K562 (cell line): ENCODE results near the gene ZNF598. TPM values are rescaled to one million over a fixed set of nuclear protein-coding genes. Genes with fewer than 3 reads are reported as not detected.

Experiments used
- ATAC-seq: fragments of 200-7000 bp; cut with Tn5 transposase; 3 replicates; pipeline ENCODE4 v1.9.1; 2020; ENCODE audit warnings: moderate library complexity
- BruUV-seq: library from RNA; stranded (reverse); fragments of 400-500 nt; replicated peaks from 2 replicates; lab custom pipeline; 2021; lab: Mats Ljungman, UMichigan
- CTCF ChIA-PET: fragments of 300-600 bp; formaldehyde crosslinking; extraction: SDS; loops from one replicate; lab custom pipeline; 2021; ENCODE audit warnings: low intra/inter-chr PET ratio; lab: Yijun Ruan, JAX
- POLR2A ChIA-PET: fragments of 300-600, 350-650 bp; sonication (Branson Sonifier 250); formaldehyde crosslinking; extraction: SDS; loops from one replicate; lab custom pipeline; 2021; ENCODE audit warnings: antibody characterized with exemption, inconsistent platforms; lab: Yijun Ruan, JAX
- DNase-seq, 4 experiments: peaks; one replicate each; pipeline versions ENCODE4 v3.0.0 to v3.0.0-alpha.2; 2011 to 2018; ENCODE audit warnings: low spot score in 3 of 4, mixed read lengths in 3 of 4; ENCODE audit errors: extremely low read depth in 1 of 4
- FAIRE-seq: peaks from 2 replicates; lab custom pipeline; 2011; peaks lifted over from hg19 to GRCh38; lab: Jason Lieb, UNC
- H2AFZ ChIP-seq: 2 replicates; pipeline ENCODE4 v1.6.0; 2011; ENCODE audit warnings: low read depth, low read length, control low read depth, inconsistent platforms
- H3K27ac ChIP-seq: fragments of 200-600 bp; 3 replicates; pipeline ENCODE4 v1.8.0; 2011; ENCODE audit warnings: low read depth, mild to moderate bottlenecking, control low read depth, inconsistent platforms, low read length, moderate library complexity, mixed read lengths; ENCODE audit errors: extremely low read depth
- H3K27me3 ChIP-seq, 2 experiments: fragments of 300-600 bp in 1 of 2; 2 replicates in 1 of 2; 3 replicates in 1 of 2; pipeline versions ENCODE4 v1.6.0 to v1.8.0; 2011; ENCODE audit warnings: inconsistent platforms in 2 of 2, low read length in 2 of 2, mild to moderate bottlenecking in 1 of 2, mixed read lengths in 1 of 2, moderate library complexity in 1 of 2; ENCODE audit not compliant: control insufficient read depth in 2 of 2, insufficient read depth in 2 of 2
- H3K36me3 ChIP-seq: fragments of 300-600 bp; 3 replicates; pipeline ENCODE4 v1.8.0; 2011; ENCODE audit warnings: mild to moderate bottlenecking, low read length, inconsistent platforms; ENCODE audit not compliant: control insufficient read depth, insufficient read depth
- H3K4me1 ChIP-seq, 2 experiments: fragments of 200-600 bp in 1 of 2; replicated peaks in 1 of 2; 2 replicates in 1 of 2; 3 replicates in 1 of 2; pipeline versions ENCODE4 v1.5.1 to v1.8.0; 2011; ENCODE audit warnings: inconsistent platforms in 2 of 2, low read length in 2 of 2, mild to moderate bottlenecking in 1 of 2, mixed read lengths in 1 of 2, moderate library complexity in 1 of 2; ENCODE audit not compliant: control insufficient read depth in 2 of 2, insufficient read depth in 2 of 2
- H3K4me2 ChIP-seq: 2 replicates; pipeline ENCODE4 v1.6.1; 2011; ENCODE audit warnings: low read length, control low read depth, inconsistent platforms, mixed read lengths; ENCODE audit not compliant: insufficient read depth
- H3K4me3 ChIP-seq: fragments of 200-600 bp; sonication (generic), shearing (Covaris generic); 2 replicates; pipeline ENCODE4 v1.5.1; 2016; ENCODE audit warnings: control low read depth, inconsistent platforms
- H3K79me2 ChIP-seq: fragments of 200-600 bp; 3 replicates; pipeline ENCODE4 v1.8.0; 2011; ENCODE audit warnings: low read length, inconsistent platforms; ENCODE audit not compliant: control insufficient read depth, insufficient read depth
- H3K9ac ChIP-seq, 2 experiments: 2 replicates each; pipeline versions ENCODE4 v1.6.0 to v1.6.1; 2011; ENCODE audit warnings: low read depth in 2 of 2, low read length in 2 of 2, control low read depth in 1 of 2, inconsistent platforms in 1 of 2, mild to moderate bottlenecking in 1 of 2, mixed read lengths in 1 of 2; ENCODE audit not compliant: insufficient read depth in 1 of 2
- H3K9me1 ChIP-seq: one replicate; pipeline ENCODE4 v1.6.0; 2011; ENCODE audit warnings: inconsistent platforms, mild to moderate bottlenecking, low read length, moderate library complexity; ENCODE audit not compliant: control insufficient read depth, insufficient read depth
- H3K9me3 ChIP-seq: replicated peaks from 2 replicates; pipeline ENCODE4 v1.5.1; 2011; ENCODE audit warnings: low read depth, low read length, inconsistent platforms; ENCODE audit not compliant: control insufficient read depth, insufficient read depth
- H4K20me1 ChIP-seq: replicated peaks from 2 replicates; pipeline ENCODE4 v1.6.1; 2011; ENCODE audit warnings: low read length, inconsistent platforms, mixed read lengths; ENCODE audit not compliant: control insufficient read depth, insufficient read depth
- NFE2L1 ChIP-seq: fragments of 450-650 bp; IDR thresholded peaks from 2 replicates; pipeline ENCODE4 v1.6.1; 2016; ENCODE audit warnings: missing genetic modification characterization, low read depth, mild to moderate bottlenecking, missing compliant biosample characterization, moderate library complexity, borderline replicate concordance
- POLR2G ChIP-seq: fragments of 200-400 bp; formaldehyde crosslinking; IDR thresholded peaks from 2 replicates; pipeline ENCODE4 v1.6.1; 2017; ENCODE audit warnings: low read depth, mild to moderate bottlenecking, antibody characterized with exemption, low read length, moderate library complexity
- RBFOX2 ChIP-seq: fragments of 200-400 bp; formaldehyde crosslinking; IDR thresholded peaks from 2 replicates; pipeline ENCODE4 v1.6.1; 2017; ENCODE audit warnings: low read depth, mild to moderate bottlenecking, low read length, moderate library complexity
- WGBS: fragments of 100-300 bp; shearing (Covaris generic); methylation state at CpG from one replicate; pipeline ENCODE4 v1.1.6; 2016; ENCODE audit warnings: low coverage, mixed read lengths; ENCODE audit not compliant: insufficient coverage; ENCODE audit errors: missing lambda C conversion rate; 5-methylcytosine and 5-hydroxymethylcytosine counted together
- in situ Hi-C: fragments of 300-500 bp; cut with MboI; formaldehyde crosslinking; loops from 4 replicates; pipeline ENCODE4 v1.15.0; 2018; ENCODE audit warnings: inconsistent platforms, mixed read lengths
- intact Hi-C: fragments of 100-400 bp; cut with micrococcal nuclease; formaldehyde crosslinking; loops from 2 replicates; pipeline ENCODE4 v1.14.2; 2022
- polyA plus RNA-seq, 8 experiments: library from polyadenylated mRNA; depleted of rRNA in 4 of 8; stranded (reverse) in 5 of 8; unstranded in 3 of 8; fragments of >200 nt; fragmentation: Nextera tagmentation in 2 of 8; fragmentation: Illumina TruSeq in 1 of 8; extraction: Ambion mirVana in 2 of 8; extraction: Trizol in 1 of 8; gene quantifications; 2 replicates each; pipeline versions ENCODE4 v1.2.1 to v1.2.3, GENCODE V29; 2011 to 2014; ENCODE audit warnings: inconsistent platforms in 1 of 8, missing spikeins in 1 of 8
- total RNA-seq, 7 experiments: library from RNA; depleted of rRNA in 6 of 7; stranded (reverse); fragments of >200 nt in 6 of 7; fragmentation: Illumina TruSeq in 2 of 7; extraction: Trizol in 2 of 7; gene quantifications; 2 replicates each; pipeline versions ENCODE4 v1.2.1 to v1.2.3, GENCODE V29; 2011 to 2021; ENCODE audit warnings: low replicate concordance in 1 of 7
- TF ChIP-seq, protein P1 (sequence below), 2 experiments: fragments of 450-650 bp in 1 of 2; sonication (generic) in 1 of 2; formaldehyde crosslinking in 1 of 2; IDR thresholded peaks; 2 replicates each; pipeline versions ENCODE4 v1.7.1 to v1.9.0; 2016 to 2022; ENCODE audit warnings: inconsistent platforms in 1 of 2, mild to moderate bottlenecking in 1 of 2, missing genetic modification reagents in 1 of 2
- TF ChIP-seq, protein P2 (sequence below): fragments of 250-450 bp; sonication (Bioruptor Pico); IDR thresholded peaks from 2 replicates; pipeline ENCODE4 v1.5.0; 2021; ENCODE audit warnings: mild to moderate bottlenecking, moderate library complexity

Gene ZNF598
- total and polyA plus RNA-seq, 9 of the 15 experiments (the other 6 are each of a cell fraction or from before 2014, with no cell fraction given), result 0.11 to 115 (median 29.6) TPM

DNA sequence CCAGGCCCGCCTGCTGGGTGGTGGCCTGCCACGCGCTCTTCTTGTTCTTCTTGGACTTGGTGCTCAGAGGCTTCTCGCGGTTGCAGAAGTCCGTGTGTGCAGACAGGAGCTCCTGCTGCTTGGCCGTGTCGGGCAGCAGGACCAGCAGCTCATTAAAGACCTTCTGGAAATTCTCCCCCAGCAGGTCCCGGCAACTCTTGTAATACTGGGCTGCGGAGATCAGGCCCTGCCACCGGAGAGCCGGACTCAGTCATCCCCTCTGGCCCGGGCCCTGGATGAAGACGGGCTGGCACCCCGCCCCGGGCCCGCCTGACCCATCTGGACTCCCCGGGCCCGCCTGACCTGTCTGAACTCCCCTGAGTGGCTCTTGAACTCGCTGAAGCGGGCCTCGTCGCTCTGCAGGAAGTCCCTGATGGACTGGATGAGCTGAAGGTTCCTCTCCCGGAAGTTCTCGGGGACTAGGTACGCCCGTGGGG lies 11.2 kb downstream of the ZNF598 start:
- H3K27me3 ChIP-seq, result no peaks in the 10 kb centered on the region
- H2AFZ ChIP-seq, result no peak overlapping the region
- BruUV-seq, result TSS peak; percentile 33
- DNase-seq, result no peak
- no peaks in the 10 kb centered on the region for H3K9me3 ChIP-seq
- in situ Hi-C loops, result no loop called here
- H3K9me1 ChIP-seq, result no peaks in the 10 kb centered on the region
- TF ChIP-seq, protein P1, sequence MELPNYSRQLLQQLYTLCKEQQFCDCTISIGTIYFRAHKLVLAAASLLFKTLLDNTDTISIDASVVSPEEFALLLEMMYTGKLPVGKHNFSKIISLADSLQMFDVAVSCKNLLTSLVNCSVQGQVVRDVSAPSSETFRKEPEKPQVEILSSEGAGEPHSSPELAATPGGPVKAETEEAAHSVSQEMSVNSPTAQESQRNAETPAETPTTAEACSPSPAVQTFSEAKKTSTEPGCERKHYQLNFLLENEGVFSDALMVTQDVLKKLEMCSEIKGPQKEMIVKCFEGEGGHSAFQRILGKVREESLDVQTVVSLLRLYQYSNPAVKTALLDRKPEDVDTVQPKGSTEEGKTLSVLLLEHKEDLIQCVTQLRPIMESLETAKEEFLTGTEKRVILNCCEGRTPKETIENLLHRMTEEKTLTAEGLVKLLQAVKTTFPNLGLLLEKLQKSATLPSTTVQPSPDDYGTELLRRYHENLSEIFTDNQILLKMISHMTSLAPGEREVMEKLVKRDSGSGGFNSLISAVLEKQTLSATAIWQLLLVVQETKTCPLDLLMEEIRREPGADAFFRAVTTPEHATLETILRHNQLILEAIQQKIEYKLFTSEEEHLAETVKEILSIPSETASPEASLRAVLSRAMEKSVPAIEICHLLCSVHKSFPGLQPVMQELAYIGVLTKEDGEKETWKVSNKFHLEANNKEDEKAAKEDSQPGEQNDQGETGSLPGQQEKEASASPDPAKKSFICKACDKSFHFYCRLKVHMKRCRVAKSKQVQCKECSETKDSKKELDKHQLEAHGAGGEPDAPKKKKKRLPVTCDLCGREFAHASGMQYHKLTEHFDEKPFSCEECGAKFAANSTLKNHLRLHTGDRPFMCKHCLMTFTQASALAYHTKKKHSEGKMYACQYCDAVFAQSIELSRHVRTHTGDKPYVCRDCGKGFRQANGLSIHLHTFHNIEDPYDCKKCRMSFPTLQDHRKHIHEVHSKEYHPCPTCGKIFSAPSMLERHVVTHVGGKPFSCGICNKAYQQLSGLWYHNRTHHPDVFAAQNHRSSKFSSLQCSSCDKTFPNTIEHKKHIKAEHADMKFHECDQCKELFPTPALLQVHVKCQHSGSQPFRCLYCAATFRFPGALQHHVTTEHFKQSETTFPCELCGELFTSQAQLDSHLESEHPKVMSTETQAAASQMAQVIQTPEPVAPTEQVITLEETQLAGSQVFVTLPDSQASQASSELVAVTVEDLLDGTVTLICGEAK (IDR thresholded peaks at IDR 0.05), result no peak
- TF ChIP-seq, protein P1 (CRISPR knock-in tag; IDR thresholded peaks at IDR 0.05), result no peak
- TF ChIP-seq RBFOX2, result peak; percentile 43; the same call in 1 of the 2 replicates
- no peak for TF ChIP-seq NFE2L1 (tag)
- peak; percentile 64 for TF ChIP-seq POLR2G
- TF ChIP-seq, protein P2, sequence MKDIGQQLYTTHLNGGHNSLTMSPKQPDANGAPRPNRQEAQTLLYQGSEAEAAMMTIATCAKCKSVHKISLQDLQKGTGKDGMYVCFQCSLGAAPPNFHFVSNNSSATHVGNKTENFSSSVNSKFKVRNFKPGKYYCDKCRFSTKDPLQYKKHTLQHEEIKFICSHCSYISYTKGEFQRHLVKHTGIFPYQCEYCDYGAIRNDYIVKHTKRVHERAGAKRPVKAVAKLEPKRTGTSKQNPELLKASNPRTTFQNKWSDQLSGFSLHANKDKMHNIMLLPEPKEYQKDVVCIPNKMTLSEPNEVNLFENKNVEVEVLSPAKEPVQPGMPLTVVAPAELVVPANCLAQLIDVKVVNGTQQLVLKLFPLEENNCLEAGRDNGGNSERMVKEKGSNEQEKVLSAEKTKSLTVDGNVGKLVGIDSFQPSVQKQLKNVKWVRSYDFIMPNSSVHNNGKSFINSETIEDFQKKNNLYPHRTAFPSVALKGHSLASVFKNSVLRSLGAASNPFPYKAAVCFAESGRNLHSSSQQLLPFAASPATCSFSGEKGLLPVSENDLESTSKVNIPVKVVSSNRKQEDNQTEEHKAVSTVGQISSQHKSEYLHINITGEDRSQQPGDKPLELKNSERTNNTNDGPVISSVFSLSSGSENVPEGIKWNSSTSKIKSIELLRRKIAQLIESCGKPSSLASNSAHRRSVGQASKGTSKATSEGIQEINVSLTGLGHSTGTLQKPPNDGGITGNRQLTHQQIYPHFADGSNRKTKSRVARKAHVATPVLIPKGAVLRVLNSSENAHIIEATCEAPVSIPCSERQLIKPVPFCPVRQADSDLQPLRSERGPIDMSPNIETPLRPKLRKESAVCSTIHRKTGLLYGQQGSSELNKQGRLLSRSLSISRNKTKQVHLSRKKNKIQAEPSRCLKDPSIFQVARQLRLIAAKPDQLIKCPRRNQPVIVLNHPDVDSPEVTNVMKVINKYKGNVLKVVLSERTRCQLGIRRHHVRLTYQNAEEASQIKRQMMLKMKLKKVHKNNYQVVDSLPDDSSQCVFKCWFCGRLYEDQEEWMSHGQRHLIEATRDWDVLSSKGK (CRISPR knock-in tag), result no peak
- TF ChIP-seq, all 486 proteins: peak for 2
- CTCF ChIA-PET, result no interaction called here
- peaks cover 8 to 51% of the 10 kb centered on the region in 2 experiments for H3K4me1 ChIP-seq
- H3K36me3 ChIP-seq, result peaks cover 83% of the 10 kb centered on the region
- H3K27ac ChIP-seq, result no peak overlapping the region
- peak overlapping the region in 1 of 2 experiments; percentile 13; a peak in 1 of 4 replicates for H3K9ac ChIP-seq
- H3K4me3 ChIP-seq, result no peak overlapping the region
- intact Hi-C loops, result no loop called here
- no peak for FAIRE-seq
- H4K20me1 ChIP-seq, result peaks cover 3% of the 10 kb centered on the region
- no peak overlapping the region for H3K4me2 ChIP-seq
- POLR2A ChIA-PET, result interaction anchor here (0.6 to 3.1 kb wide), 5 partner anchors 10 to 387 kb away, joined by 3 to 13 read pairs (median 5); partner anchors contain the start of genes IFT140, TRAF7 and ZNF598
- 86% methylated on average over 15 of the region's 27 CpGs for WGBS
- ATAC-seq, result no peak
- H3K79me2 ChIP-seq, result peaks cover 31% of the 10 kb centered on the region
